ENCODE data around the gene MCTP2.

DNA sequence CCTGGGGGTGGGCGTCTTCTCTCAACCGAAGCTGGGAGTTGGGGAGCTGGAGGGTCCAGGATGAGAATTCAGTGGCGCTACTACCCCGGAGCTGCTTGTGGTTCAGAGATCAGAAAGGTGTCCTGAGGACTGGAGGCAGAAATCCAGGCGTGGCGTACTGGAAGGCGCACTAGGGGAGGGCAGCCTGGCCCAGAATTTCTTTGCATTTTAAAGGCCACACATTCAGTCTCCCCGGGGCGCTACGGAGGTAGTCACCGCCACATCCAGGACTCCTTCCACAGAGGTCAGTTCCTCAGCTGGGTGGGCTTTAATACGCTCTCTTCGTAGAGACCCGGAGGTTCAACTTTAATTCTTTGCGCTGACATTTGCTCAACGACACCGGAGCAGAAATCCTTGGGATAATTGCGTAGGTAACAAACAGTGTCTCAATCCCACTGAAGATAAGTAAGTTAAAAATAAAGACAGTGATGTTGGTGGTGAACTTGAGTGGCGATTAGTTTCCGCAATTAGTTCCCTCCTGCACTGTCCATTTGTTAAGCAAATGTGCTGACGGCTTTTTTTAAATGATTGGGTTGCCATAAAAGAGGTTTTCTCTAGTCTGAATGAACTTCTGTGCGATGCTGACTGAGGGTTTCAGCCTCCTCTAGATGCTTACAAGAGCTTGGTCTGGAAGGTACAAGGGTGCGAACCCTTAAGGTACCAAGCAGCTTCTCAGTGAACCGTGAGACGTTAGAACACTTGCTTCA lies 535 bp downstream of the MCTP2 start:
- TF ChIP-seq, protein P1, sequence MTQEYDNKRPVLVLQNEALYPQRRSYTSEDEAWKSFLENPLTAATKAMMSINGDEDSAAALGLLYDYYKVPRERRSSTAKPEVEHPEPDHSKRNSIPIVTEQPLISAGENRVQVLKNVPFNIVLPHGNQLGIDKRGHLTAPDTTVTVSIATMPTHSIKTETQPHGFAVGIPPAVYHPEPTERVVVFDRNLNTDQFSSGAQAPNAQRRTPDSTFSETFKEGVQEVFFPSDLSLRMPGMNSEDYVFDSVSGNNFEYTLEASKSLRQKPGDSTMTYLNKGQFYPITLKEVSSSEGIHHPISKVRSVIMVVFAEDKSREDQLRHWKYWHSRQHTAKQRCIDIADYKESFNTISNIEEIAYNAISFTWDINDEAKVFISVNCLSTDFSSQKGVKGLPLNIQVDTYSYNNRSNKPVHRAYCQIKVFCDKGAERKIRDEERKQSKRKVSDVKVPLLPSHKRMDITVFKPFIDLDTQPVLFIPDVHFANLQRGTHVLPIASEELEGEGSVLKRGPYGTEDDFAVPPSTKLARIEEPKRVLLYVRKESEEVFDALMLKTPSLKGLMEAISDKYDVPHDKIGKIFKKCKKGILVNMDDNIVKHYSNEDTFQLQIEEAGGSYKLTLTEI (CRISPR knock-in tag; conservative IDR thresholded peaks at IDR 0.05) = no peak
- no peak for TF ChIP-seq BHLHE40 (IDR thresholded peaks at IDR 0.05; ENCODE audit: low read length)
- no peak for TF ChIP-seq ZNF180 (CRISPR knock-in tag; IDR thresholded peaks at IDR 0.05; ENCODE audit: borderline replicate concordance, low read depth)
- TF ChIP-seq, protein P2, sequence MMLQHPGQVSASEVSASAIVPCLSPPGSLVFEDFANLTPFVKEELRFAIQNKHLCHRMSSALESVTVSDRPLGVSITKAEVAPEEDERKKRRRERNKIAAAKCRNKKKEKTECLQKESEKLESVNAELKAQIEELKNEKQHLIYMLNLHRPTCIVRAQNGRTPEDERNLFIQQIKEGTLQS (CRISPR knock-in tag; IDR thresholded peaks at IDR 0.05) = no peak
- no peak for TF ChIP-seq EP300 (IDR thresholded peaks at IDR 0.05; ENCODE audit: low read depth in 2 of 2, low read length in 2 of 2)
- TF ChIP-seq EP300 (CRISPR knock-in tag; IDR thresholded peaks at IDR 0.05; ENCODE audit: borderline replicate concordance) = no peak
- no peak for TF ChIP-seq BRCA1 (CRISPR knock-in tag; IDR thresholded peaks at IDR 0.05)
- no peak for TF ChIP-seq ZNF841 (CRISPR knock-in tag; IDR thresholded peaks at IDR 0.05; ENCODE audit: borderline replicate concordance)
- TF ChIP-seq KDM2A (CRISPR knock-in tag; IDR thresholded peaks at IDR 0.05; ENCODE audit: borderline replicate concordance, low read depth) = no peak
- TF ChIP-seq NKX3-1 (CRISPR knock-in tag; IDR thresholded peaks at IDR 0.05) = no peak
- TF ChIP-seq, protein P3, sequence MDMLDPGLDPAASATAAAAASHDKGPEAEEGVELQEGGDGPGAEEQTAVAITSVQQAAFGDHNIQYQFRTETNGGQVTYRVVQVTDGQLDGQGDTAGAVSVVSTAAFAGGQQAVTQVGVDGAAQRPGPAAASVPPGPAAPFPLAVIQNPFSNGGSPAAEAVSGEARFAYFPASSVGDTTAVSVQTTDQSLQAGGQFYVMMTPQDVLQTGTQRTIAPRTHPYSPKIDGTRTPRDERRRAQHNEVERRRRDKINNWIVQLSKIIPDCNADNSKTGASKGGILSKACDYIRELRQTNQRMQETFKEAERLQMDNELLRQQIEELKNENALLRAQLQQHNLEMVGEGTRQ (IDR thresholded peaks at IDR 0.05; ENCODE audit: low read depth, low read length) = no peak
- TF ChIP-seq, protein P3 (CRISPR knock-in tag; IDR thresholded peaks at IDR 0.05; ENCODE audit: borderline replicate concordance) = no peak
- no peak for TF ChIP-seq YEATS2 (CRISPR knock-in tag; IDR thresholded peaks at IDR 0.05; ENCODE audit: borderline replicate concordance)
- no peak for TF ChIP-seq ATF7 (IDR thresholded peaks at IDR 0.05)
- no peak for TF ChIP-seq ATF7 (CRISPR knock-in tag; IDR thresholded peaks at IDR 0.05)
- no peak for TF ChIP-seq ZNF296 (CRISPR knock-in tag; conservative IDR thresholded peaks at IDR 0.05)
- TF ChIP-seq MXI1 (IDR thresholded peaks at IDR 0.05; ENCODE audit: borderline replicate concordance, low read depth, low read length) = no peak

All from HepG2 (cell line).